22Rv1 (cell line): Measurements from ENCODE around the gene ALKBH1.

Experiments
- CTCF ChIP-seq: fragments of 450-650 bp; IDR thresholded peaks from 2 replicates; pipeline ENCODE4 v1.5.1; 2017; ENCODE audit warnings: mild to moderate bottlenecking
- ZFX ChIP-seq: fragments of 450-650 bp; IDR thresholded peaks from 2 replicates; pipeline ENCODE4 v1.6.1; 2017; ENCODE audit warnings: antibody characterized with exemption, borderline replicate concordance

DNA sequence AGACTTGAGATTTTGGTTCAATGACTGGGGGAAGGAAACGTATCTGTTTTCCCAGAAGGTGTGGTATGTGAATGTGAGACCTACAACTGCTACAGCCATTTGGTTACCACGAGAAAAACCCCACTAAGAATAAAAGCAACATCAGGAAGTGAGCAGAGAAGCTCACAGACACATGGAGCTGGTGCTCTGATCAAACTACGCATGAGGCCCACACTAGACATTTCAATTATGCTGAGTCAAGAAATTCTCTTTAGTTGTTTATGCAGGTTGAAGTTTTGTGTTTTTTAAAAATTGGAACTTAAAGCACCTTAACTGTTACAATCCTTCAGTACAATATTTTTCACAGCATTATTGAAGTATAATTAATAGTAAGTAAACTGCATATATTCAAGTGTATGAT is 82.5 kb downstream of the ALKBH1 start:
- TF ChIP-seq CTCF (no peak), ZFX (no peak)
